A204.1 (cell line): ENCODE results near the gene COL5A1.
"Not testable (repeated sequence)": the region's sequence is repeated elsewhere in the genome, so short reads cannot be mapped to it uniquely, and the experiment has no call there.

Source experiments
- FAIRE-seq: peaks from 2 replicates; lab custom pipeline; 2012; peaks lifted over from hg19 to GRCh38; lab: Jason Lieb, UNC

Gene COL5A1

DNA sequence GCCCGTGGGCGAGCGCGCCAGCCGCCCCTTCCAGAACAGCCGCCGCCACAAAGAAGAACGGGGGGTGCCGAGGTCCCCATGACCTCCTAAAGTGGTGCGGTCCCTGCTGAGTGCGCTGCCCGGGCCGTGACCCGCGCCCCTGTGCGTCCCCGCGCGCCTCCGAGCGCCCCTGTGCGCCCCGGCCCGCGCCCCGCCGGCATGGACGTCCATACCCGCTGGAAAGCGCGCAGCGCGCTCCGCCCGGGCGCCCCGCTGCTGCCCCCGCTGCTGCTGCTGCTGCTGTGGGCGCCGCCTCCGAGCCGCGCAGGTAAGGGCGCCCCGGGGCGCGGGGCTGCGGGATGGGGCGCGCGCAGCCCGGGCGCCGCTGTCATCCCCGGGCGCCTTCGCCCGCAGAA, 384 bp downstream of the COL5A1 start:
- no peak for FAIRE-seq

DNA sequence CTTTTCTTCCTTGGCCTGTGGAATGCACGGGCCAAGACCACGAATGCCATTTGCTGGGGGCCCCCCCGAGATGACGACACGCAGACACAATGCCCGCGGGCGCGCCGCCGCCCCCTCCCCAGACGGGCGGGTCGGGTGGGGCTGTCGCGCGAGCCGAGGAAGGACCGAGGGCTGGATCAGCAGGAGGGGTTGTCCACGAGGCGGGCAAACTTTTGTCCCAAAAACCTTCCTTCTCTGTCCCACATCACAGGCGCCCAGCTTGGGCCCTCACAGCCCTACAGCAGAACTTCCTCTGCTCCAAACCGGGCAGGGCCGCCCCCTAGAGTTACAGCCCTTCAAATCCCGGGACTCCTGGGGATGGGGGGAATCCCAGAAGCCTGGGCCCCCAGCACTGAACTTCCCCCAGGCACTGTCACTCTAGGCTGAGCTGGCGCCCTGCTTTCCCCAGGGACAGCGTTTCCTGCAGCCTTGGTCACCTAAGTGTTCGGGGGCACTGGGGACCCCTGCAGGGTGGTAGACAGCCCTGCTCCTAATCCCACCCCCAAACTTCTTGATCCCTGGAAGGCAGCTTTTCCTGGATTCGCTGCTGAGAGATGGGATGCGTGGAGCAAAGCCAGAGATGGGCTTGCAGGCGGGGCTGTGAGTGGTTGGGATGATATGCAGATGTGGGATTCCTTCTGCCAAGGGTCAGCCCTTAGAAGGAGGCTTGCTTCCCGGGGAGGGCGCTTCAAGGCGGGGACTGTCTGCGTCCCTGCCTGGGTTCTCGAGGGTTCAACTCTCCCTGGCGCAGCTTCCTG, 980 bp downstream of the COL5A1 start:
- no peak for FAIRE-seq

DNA sequence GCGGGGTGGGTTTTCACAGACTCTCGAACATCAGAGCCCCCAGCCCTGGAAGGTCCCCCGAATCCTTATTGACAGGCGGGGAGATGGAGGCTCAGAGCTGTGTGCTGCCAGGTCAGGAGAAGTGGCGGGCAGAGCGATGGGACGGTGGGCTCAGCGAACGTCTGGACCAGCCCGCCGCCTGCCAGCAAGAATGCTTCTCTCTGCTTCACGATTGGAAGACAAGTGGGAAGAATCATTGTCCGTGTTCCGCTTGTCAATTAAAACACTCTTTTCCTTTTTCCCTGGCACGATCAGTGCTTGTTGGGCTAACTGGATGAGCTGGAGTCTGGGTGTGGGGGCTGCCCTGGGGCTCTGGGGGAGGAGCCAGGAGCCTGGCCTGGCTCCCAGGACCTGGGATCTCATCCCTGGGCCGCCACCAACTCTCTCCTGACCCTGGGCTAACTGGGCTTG, 1.6 kb downstream of the COL5A1 start:
- no peak for FAIRE-seq

DNA sequence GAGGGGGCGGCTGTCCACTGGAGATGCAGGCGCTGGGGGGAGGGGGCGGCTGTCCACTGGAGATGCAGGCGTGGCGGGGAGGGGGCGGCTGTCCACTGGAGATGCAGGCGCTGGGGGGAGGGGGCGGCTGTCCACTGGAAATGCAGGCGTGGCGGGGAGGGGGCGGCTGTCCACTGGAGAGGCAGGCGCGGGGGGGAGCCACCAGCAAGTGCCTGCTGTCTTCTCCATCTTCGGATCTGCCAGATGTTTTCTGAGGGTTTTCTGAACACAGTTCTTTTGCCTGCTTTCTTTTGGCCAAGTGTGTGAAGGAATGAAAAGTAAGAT, 2.8 kb downstream of the COL5A1 start:
- FAIRE-seq = not testable (repeated sequence)

DNA sequence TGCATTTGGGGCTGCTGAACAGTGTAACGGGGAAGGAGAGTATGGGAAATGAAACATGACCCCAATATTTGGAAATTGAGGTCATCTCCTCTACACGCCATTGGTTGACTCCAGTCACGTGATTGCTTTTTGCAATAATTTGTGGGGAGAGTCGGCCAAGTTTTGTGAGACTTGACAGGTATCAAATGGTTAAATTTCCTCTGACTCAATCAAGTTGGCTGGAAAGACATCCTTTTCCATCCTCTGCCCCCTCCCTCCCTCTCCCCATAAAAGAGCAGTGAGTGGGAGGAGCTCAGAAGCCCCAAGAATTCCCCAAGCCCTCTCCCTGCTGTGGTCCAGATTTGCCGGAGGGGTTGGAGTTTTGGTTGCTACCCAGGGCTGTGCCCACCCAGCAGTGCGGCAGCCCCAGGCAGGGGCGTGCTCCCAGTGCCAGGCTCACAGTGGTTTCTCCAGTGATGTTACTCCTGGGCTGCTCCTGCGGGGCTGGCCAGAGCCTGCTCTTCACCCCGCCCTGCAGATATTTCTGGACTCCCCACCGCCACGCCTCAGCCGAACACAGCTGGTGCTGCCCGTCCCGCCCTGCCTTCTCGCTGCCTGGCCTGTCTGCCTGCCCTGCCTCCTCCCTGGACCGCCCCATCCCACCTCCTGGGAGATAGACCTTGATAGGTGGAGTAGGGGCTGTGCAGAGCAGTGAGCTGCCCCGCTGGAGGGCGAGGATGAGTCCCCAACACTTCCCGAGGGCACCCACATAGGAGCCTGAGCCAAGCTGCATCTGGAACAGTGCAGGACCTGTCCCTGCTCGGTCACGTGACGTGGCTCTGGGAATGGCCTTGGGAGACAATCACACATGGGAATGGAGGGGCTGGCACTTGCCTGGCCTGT, 3.4 kb downstream of the COL5A1 start:
- FAIRE-seq = no peak

DNA sequence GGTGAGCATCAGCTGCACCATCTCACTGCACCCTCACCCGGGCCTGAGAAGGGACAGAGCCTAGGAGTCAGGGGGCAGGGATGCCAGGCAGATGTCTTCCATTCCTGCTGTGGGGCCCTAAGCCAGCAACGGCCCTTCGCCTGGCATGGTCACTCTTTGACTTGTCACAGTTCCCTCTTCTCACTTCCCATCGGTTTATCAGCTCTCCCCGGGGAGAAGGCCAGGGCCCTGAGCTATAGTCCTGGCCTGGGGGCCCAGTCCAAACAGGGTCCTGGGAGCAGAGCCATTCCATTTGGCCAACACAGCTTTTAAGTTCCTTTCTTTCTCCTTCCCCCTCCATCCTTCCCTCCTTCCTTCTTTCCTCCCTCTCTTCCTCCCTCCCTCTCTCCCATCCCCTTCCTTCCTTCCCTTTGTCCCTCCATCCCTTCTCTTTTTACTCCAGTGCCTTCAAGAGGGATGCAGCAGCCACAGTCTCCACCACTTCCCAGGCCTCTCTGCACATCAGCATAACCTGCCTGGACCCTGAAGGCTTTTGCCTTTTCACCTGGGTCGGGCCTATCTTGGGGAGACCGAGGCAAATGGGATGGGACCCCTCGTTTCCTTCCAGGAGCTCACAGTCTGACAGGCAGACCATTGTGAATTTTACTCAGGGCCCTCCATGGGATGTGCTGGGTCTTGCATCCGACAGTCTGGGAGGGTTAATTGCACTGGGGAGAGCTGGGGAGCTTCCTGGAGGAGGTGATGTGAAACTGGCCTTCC, 4.2 kb downstream of the COL5A1 start:
- no peak for FAIRE-seq

DNA sequence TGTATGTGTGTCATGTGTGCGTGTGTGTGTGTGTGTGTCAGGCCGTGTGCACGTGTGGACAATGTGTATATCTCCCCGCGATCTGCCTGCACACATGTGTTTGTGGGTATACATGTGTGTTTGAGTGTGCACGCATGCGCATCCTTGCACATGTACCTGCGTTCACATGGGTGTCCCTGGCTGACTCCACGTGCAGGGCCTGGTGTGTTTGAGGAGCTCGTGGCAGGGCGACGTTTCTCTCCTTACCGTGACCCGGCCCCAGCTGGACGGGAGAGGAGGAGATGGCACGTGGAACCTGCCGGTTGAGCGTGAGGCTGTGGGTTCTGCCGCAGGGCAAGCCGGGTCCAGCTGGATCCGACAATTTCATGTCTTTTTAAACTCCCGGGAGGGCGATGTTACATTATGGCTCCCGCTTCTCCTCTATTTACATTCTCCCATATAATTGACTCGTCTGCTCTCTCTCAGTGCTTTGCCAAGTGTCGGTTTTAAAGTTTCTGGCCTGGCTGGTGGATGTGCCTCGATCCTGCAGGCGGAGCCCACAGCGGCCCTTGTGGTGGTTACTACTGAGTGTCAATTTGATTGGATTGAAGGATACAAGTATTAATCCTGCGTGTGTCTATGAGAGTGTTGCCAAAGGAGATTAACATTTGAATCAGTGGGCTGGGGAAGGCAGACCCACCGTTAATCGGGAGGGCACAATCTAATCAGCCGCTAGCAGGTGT, 5.9 kb downstream of the COL5A1 start:
- no peak for FAIRE-seq

DNA sequence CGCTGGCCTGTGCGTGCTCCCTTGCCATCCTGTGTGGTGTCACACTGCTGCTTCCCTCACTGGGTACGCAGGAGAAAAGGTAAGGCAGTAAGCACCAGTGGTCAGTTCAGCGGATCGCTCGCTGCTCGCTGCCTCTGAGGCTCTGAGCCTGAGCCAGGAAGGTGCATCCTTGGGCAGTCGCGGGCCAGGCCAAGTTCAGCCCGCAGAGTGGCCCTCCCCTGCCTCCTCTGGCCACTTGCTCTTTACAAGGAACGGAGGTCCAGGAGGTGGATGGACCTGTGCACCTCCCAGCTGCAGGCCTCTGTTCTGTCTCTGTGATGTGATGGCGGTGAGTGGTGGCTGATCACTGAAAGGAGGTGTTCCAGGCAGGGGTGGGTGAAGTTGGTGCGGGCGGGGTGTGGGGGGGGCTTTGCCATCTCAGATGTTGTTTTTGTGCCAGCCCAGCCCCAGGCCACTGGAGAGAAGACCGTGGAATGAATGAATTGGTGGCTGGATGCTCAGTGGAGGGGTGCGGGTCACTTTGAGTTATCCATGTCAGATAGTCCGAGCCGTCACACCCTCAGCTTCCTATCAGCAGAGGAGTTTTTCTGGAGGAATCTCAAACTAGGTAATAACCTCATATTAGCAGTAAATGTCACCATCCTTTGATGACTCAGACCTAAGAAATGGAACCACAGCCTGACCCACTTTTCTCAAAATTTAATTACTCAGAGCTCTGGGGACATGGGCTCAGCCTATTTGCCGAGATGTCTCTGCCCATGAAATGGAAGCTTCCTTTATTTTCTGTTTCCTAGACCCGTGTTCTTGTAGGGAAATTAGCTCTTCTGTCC, 7.3 kb downstream of the COL5A1 start:
- no peak for FAIRE-seq

DNA sequence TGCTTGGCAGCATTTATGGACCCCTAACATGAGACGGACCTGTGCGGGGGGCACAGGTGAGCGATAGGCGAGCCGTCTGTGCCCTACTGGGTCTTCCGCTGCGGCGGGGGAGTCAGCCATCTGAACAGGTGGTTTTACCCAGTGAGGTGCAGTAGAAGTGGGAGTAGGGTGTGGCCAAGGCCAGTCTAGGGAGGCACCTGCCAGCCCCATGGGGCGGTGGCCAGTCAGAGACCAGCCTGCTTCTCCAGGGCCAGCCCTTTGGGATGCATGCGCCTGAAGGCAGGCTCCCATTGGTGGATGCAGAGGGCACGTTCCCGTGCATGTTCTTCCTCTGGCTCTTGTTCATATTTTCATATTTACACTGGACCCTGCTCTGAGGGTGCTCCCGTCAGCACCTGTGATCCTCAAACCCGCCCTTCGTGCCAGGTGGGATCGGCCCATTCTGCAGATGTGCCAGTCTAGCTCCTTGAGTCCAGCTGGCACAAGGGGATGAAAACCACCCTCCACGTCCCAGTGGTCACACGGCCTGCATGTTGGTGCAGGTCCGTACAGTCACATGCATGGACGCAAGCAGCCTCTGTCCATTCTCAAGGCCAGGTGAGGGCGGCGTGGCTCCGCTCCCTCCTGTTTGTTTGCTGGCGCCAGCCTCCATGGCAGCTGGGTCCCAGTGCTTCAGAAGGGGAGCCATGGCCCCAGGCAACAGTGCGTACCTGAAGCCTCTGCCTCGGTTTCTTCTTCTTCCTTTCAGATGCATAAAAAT, 9.0 kb downstream of the COL5A1 start:
- FAIRE-seq = no peak

DNA sequence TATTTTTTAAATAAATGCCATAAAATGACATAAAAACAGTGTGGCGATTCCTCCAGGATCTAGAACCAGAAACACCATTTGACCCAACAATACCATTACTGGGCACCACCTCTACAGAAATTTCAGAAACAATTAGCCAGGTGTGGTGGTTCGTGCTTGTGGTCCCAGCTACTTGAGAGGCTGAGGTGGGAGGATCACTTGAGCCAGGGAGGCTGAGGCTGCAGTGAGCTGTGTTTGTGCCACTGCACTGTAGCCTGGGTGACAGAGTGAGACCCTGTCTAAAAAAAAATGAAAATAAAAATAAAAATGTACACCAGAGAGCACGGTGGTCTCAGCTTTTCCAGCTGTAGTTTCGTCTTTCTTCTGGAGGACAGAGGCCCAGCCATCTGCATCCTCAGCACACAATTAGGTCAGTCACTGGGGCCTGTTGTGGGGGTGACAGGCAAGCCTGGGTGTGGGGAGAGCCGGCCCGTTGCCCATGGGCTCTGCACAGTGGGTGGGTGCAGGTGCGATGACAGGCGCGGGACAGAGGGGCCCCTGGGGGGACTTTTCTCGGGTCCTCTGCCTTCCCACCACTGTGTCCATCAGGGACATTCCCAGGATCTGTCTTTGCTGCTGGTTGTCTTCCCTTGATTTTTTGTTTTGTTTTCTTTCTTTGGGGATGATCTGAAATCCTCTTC, 9.8 kb downstream of the COL5A1 start:
- FAIRE-seq = no peak

DNA sequence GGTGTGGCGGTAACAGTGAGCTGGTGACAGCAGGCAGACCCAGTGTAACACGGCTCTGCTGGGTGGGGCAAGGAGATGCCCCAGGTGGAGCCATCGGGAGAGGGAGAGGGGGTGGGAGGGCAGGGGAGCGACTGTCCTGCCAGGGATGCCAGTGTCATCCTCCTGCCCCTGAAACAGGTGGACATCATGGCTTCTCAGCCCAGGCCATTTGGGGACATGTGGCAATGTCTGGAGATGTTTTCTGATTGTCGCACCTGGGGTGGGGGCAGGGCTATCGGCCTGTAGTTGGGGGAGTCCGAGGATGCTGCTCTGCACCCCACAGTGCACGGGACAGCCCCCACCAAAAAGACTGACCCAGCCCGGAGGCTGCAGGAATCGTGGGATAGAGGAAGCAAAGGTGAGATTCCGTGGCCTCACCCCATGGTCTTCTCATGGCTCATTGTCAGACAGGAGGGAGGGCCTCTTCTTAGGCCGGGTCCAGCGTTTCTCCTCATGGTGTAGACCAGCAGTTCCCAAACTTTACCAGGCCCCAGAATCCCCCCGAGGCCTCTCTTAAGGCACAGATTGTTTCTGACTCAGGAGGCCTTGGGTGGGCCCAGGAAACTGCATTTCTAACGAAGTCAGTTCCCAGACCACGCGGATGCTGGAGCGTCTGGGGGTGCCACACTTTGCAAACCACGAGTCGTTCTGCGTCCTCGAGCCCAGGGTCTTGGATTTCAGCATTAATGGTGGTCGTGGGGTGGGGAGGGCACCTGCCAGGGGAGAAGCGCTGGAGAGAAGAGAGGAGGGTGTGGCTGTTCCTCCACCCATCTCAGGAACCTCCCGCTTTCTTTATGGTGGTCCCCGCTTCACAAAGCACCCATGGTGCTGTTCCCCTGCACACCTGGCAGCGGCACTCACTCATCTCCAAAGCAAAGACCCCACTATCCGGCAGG, 11.0 kb downstream of the COL5A1 start:
- FAIRE-seq = no peak

DNA sequence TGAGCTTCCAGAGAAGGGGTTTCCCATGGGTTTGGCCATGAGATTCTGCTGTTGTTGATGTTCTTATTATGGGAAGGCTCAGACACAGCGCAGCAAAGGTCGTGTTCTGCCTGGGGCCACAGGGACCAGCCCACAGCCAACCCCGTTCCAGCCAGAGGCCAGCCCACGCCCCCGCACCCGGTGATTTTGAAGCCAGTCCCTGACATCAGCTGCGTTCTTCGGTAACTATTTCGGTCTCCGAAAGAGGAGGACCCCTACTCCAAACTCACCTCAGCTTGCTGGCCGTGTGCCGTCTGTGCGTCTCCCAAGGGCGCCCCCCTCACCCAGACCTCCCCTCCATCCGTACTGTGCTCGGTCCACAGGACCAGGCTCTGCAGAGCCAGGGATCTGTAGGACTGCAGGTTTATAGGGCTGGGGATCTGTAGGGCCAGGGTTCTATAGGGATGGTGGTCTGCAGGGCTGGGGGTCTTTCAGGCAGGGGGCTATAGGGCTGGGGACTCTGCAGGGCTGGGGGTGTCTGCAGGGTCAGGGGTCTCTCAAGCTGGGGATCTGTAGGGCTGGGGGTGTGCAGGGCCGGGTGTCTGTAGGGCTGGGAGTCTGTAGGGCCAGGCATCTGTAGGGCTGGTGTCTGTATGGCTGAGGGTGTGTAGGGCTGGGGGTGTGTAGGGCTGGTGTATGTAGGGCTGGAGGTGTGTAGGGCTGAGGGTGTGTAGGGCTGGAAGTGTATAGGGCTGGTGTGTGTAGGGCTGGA, 11.8 kb downstream of the COL5A1 start:
- FAIRE-seq = no peak

DNA sequence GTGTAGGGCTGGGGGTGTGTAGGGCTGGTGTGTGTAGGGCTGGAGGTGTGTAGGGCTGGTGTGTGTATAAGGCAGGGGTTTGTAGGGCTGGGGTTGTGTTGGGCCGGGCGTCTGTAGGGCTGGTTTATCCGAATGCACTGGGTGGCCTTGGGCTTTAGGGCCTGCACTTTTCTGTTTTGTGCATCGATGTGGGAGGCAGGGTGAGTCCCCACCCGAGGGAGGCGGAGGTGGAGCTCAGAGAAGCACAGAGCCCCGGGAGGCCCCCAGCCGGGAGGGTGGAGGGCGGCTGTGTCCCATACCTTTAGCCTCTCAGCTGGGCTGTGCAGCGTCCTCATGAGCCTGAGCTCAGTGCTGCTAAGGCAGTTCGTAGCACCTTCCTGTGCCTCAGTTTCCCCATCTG, 13.5 kb downstream of the COL5A1 start:
- no peak for FAIRE-seq

DNA sequence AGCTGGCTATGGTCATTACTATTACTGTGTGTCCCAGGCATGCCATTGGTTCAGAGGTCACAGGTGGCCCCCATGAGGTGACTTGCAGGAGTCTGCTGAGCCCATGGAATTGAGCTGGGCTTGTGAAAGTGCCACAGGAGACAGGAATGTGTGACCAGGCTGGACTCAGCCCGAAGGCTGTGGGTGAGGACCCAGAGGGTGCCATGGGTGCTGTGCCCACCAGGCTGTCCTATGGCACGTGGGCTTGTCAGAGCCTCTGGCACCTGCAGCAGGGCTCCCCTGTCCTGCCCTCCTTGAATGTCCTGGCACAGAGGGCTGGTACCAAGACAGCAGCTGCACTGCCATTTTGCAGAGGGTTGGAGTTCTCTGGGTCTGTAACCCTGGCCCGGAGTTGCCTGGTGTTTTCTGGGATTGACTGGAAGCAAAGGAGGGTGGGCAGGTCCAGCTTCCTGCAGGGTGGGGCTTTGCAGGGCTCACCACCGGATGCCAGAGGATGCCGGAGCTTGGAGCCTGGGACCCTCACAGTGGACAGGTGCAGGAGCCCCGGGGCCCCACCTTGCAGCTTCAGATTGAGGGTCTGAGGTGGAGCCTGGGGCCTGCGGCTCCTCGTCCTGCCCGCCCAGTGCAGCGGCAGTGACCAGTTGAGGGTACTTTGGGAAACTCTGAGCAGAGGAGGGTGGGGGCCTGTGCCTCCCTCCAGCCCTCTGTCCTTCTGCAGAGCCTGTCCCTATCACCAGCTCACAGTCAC, 14.2 kb downstream of the COL5A1 start:
- FAIRE-seq = no peak

DNA sequence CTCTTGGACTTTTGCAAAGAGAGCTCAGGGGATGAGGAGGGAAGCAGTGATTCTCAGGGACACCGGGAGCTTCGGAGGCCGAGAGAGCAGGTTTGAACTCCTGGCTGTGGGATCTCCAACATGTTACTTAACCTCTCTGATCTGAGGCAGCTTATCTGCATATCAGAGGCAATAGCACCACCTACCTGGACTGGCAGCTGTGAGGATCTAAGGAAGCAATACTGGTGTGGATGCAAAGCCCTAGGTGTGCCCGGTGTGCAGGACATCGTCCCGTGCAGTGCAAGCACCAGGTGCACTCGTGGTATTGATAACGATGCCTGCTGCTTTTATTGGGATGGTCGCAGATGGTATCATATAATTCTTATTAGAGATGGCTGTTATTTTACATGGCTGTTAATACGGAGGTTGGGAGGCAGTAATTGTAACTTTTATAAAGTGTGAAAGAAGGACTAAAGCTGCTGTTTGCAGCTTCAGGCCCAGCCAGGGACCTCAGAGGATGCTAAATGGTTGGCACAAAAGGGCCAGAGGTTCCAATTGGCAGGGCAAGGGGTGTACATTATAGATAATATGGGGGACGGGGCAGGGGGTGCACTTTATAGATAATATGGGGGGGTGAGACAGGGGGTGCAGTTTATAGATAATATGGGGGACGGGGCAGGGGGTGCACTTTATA, 14.9 kb downstream of the COL5A1 start:
- no peak for FAIRE-seq

DNA sequence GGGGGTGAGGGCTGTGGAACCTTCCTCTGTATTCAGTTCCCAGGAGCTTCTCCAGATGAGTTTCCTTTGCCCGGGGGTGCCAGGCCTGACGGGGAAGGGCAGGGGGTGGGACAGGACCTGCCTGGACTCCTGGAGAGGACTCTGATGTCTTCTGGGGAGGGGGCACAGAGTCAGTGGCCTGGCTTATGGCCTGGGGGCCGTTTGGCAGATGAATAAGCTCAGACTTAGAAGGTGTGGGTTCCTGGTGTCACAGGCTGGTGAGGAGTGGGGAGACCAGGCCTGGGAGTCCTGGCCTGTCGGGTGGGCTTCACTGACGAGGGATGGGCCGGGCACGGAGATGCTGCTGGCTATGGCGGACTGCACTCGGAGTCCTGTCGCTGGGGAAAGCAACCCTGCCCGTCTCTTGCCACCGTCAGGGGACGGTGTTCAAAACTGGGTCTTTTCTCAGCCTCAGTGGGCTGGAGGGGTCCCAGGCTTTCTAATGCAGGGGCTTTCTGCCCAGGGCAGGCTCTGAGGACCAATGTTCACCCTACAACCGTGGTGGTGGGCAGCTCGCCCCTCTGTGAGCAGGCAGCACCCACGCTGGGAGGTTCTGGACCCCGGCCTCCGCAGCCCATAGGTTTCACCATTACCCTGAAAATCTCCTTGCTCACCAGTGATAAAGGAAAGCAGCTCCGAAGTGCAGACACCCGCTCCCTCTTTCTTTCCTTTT, 16.2 kb downstream of the COL5A1 start:
- FAIRE-seq = no peak
